Endothelial cell of umbilical vein (primary cell): ENCODE measurements around the gene FAM72D. TPM values are rescaled to one million over a fixed set of nuclear protein-coding genes. Genes with fewer than 3 reads are reported as not detected.
"Not testable (repeated sequence)": the region's sequence is repeated elsewhere in the genome, so short reads cannot be mapped to it uniquely, and the experiment has no call there.

Experiments used
- BruUV-seq: library from RNA; stranded (reverse); fragments of 400-500 nt; replicated peaks from 2 replicates; lab custom pipeline; 2021; lab: Mats Ljungman, UMichigan
- CTCF ChIA-PET: fragments of 300-600, 350-600 bp; sonication (Branson Sonifier 250); formaldehyde crosslinking; loops from one replicate; lab custom pipeline; 2021; ENCODE audit warnings: antibody characterized with exemption, inconsistent platforms; lab: Charles Lee
- POLR2A ChIA-PET: fragments of 300-600, 350-600 bp; sonication (Branson Sonifier 250); formaldehyde crosslinking; loops from one replicate; lab custom pipeline; 2021; ENCODE audit warnings: antibody characterized with exemption, inconsistent platforms; lab: Charles Lee
- DNase-seq: peaks from one replicate; pipeline ENCODE4 v3.0.0-alpha.2; 2011; ENCODE audit warnings: low read depth, low spot score
- FAIRE-seq: peaks from 2 replicates; lab custom pipeline; 2011; peaks lifted over from hg19 to GRCh38; lab: Jason Lieb, UNC
- H2AFZ ChIP-seq: 2 replicates; pipeline ENCODE4 v1.6.0; 2012; ENCODE audit warnings: low read depth, low read length, control low read depth, inconsistent platforms
- H3K27ac ChIP-seq: 2 replicates; pipeline ENCODE4 v1.5.1; 2011; ENCODE audit warnings: low read depth, mild to moderate bottlenecking, control low read depth, low read length, moderate library complexity; ENCODE audit not compliant: insufficient read depth
- H3K27me3 ChIP-seq, 2 experiments: 2 replicates each; pipeline versions ENCODE4 v1.6.0 to v1.6.1; 2011; ENCODE audit warnings: low read length in 2 of 2, mixed read lengths in 1 of 2; ENCODE audit not compliant: control insufficient read depth in 2 of 2, insufficient read depth in 2 of 2
- H3K36me3 ChIP-seq, 2 experiments: 2 replicates in 1 of 2; 3 replicates in 1 of 2; pipeline ENCODE4 v1.5.1; 2011; ENCODE audit warnings: low read length in 2 of 2, mild to moderate bottlenecking in 1 of 2, moderate library complexity in 1 of 2; ENCODE audit not compliant: control insufficient read depth in 2 of 2, insufficient read depth in 2 of 2; ENCODE audit errors: extremely low read depth in 1 of 2
- H3K4me1 ChIP-seq: 3 replicates; pipeline ENCODE4 v1.5.1; 2011; ENCODE audit warnings: mild to moderate bottlenecking, low read length; ENCODE audit not compliant: control insufficient read depth, insufficient read depth; ENCODE audit errors: extremely low read depth
- H3K4me2 ChIP-seq: 2 replicates; pipeline ENCODE4 v1.6.1; 2011; ENCODE audit warnings: low read length, control low read depth, mixed read lengths; ENCODE audit not compliant: insufficient read depth
- H3K4me3 ChIP-seq, 3 experiments: fragments of 200-600 bp in 1 of 3; sonication (generic), shearing (Covaris generic) in 1 of 3; replicated peaks in 1 of 3; 2 replicates each; pipeline ENCODE4 v1.5.1; 2011 to 2016; ENCODE audit warnings: control low read depth in 3 of 3, low read length in 3 of 3, mild to moderate bottlenecking in 2 of 3, inconsistent platforms in 1 of 3, low read depth in 1 of 3, moderate library complexity in 1 of 3; ENCODE audit not compliant: insufficient read depth in 1 of 3
- H3K79me2 ChIP-seq: 2 replicates; pipeline ENCODE4 v1.6.0; 2012; ENCODE audit warnings: low read length, inconsistent platforms; ENCODE audit not compliant: control insufficient read depth, insufficient read depth
- H3K9ac ChIP-seq: replicated peaks from 2 replicates; pipeline ENCODE3; 2011; ENCODE audit warnings: low read length, control low read depth; ENCODE audit not compliant: insufficient read depth; ENCODE audit errors: extremely low read depth
- H3K9me1 ChIP-seq: replicated peaks from 3 replicates; pipeline ENCODE4 v1.6.0; 2011; ENCODE audit warnings: mild to moderate bottlenecking, low read length; ENCODE audit not compliant: control insufficient read depth, insufficient read depth; ENCODE audit errors: extremely low read depth
- H3K9me3 ChIP-seq: replicated peaks from 2 replicates; pipeline ENCODE4 v1.5.1; 2012; ENCODE audit warnings: low read length, inconsistent platforms; ENCODE audit not compliant: control insufficient read depth, insufficient read depth
- H4K20me1 ChIP-seq: replicated peaks from 2 replicates; pipeline ENCODE3; 2011; ENCODE audit warnings: mild to moderate bottlenecking, low read length; ENCODE audit not compliant: control insufficient read depth, insufficient read depth; ENCODE audit errors: extremely low read depth
- dilution Hi-C: fragments of 300-500 bp; cut with MboI; formaldehyde crosslinking; loops from one replicate; pipeline ENCODE4 v1.15.0; 2019; ENCODE audit warnings: low sequenced_read_pairs; ENCODE audit not compliant: extremely low pct_ligation_motif_present
- intact Hi-C: fragments of 100-400 bp; cut with micrococcal nuclease; formaldehyde crosslinking; loops from one replicate; pipeline ENCODE4 v1.10.0; 2022
- polyA plus RNA-seq, 4 experiments: library from polyadenylated mRNA; depleted of rRNA in 3 of 4; stranded (reverse) in 3 of 4; unstranded in 1 of 4; fragments of >200 nt; gene quantifications; 2 replicates each; pipeline versions ENCODE4 v1.2.1 to v1.2.3, GENCODE V29; 2011 to 2012; ENCODE audit warnings: missing spikeins in 1 of 4
- total RNA-seq: library from RNA; stranded (reverse); gene quantifications from 2 replicates; pipeline ENCODE4 v1.2.3, GENCODE V29; 2021

Gene FAM72D
- total and polyA plus RNA-seq, 2 donors (not counting 3 experiments of a cell fraction or from before 2014, with no cell fraction given) = 1.2 to 3.3 TPM

- dilution Hi-C loops, H3K9ac ChIP-seq, H3K4me3 ChIP-seq, intact Hi-C loops, H3K27me3 ChIP-seq, DNase-seq, FAIRE-seq, H3K27ac ChIP-seq, H3K9me3 ChIP-seq, H3K9me1 ChIP-seq, H4K20me1 ChIP-seq, H2AFZ ChIP-seq, CTCF ChIA-PET, H3K36me3 ChIP-seq, POLR2A ChIA-PET, BruUV-seq, H3K4me2 ChIP-seq, H3K79me2 ChIP-seq, H3K4me1 ChIP-seq: not testable (repeated sequence)
Measured at GRCh38 chr1:145155421-145155820, 59.6 kb downstream of the FAM72D start.

GRCh38 chr1:145155873-145156272 lies 60.1 kb downstream of the FAM72D start:
- H3K9me1 ChIP-seq, H3K9ac ChIP-seq, H3K27me3 ChIP-seq, CTCF ChIA-PET, H3K4me3 ChIP-seq, DNase-seq, intact Hi-C loops, H4K20me1 ChIP-seq, H3K36me3 ChIP-seq, H3K9me3 ChIP-seq, H3K4me2 ChIP-seq, POLR2A ChIA-PET, H2AFZ ChIP-seq, BruUV-seq, H3K79me2 ChIP-seq, dilution Hi-C loops, H3K27ac ChIP-seq, H3K4me1 ChIP-seq, FAIRE-seq: not testable (repeated sequence)

GRCh38 chr1:145156891-145157610 lies 61.3 kb downstream of the FAM72D start:
- H3K36me3 ChIP-seq, dilution Hi-C loops, H3K27me3 ChIP-seq, POLR2A ChIA-PET, CTCF ChIA-PET, BruUV-seq, H3K9ac ChIP-seq, H3K9me3 ChIP-seq, H3K9me1 ChIP-seq, intact Hi-C loops, H3K27ac ChIP-seq, H3K79me2 ChIP-seq, H3K4me2 ChIP-seq, FAIRE-seq, H4K20me1 ChIP-seq, H3K4me1 ChIP-seq: not testable (repeated sequence)
- DNase-seq = peak; percentile 63
- H2AFZ ChIP-seq = peak overlapping the region; percentile 54
- peak overlapping the region; percentile 9 to 54 (median 25) for H3K4me3 ChIP-seq

GRCh38 chr1:145157715-145158114 lies 61.9 kb downstream of the FAM72D start:
- H3K27ac ChIP-seq, H3K9me1 ChIP-seq, BruUV-seq, intact Hi-C loops, H3K36me3 ChIP-seq, H3K27me3 ChIP-seq, H3K79me2 ChIP-seq, H3K9me3 ChIP-seq, CTCF ChIA-PET, H3K4me1 ChIP-seq, H4K20me1 ChIP-seq, POLR2A ChIA-PET, H3K4me2 ChIP-seq, H3K9ac ChIP-seq, H3K4me3 ChIP-seq, dilution Hi-C loops, FAIRE-seq, H2AFZ ChIP-seq, DNase-seq: not testable (repeated sequence)
